SK-N-SH (cell line): ENCODE results near the gene FLVCR1. TPM values are rescaled to one million over a fixed set of nuclear protein-coding genes. Genes with fewer than 3 reads are reported as not detected.

Experiments
- CTCF ChIA-PET: fragments of 300-600, 350-600 bp; formaldehyde crosslinking; extraction: SDS; loops from one replicate; lab custom pipeline; 2021; lab: Yijun Ruan, JAX
- POLR2A ChIA-PET: fragments of 350-600 bp; sonication (Branson Sonifier 250); formaldehyde crosslinking; extraction: SDS; loops from one replicate; lab custom pipeline; 2020; ENCODE audit warnings: antibody characterized with exemption, inconsistent platforms; lab: Yijun Ruan, JAX
- DNase-seq: peaks from one replicate; pipeline ENCODE4 v3.0.0; 2012
- H2AFZ ChIP-seq: fragments of 200-600 bp; sonication (generic); 2 replicates; pipeline ENCODE4 v1.8.1; 2016; ENCODE audit warnings: antibody characterized with exemption, mild to moderate bottlenecking, low read depth
- H3F3A ChIP-seq: fragments of 200-600 bp; sonication (generic); replicated peaks from 2 replicates; pipeline ENCODE3; 2016; ENCODE audit warnings: antibody characterized with exemption, mild to moderate bottlenecking; ENCODE audit not compliant: insufficient read depth
- H3K27ac ChIP-seq, 2 experiments: fragments of 200-500 bp in 1 of 2; fragments of 200-600 bp in 1 of 2; sonication (Bioruptor generic) in 1 of 2; sonication (generic), shearing (Covaris generic) in 1 of 2; 2 replicates each; pipeline versions ENCODE4 v1.5.1 to v1.6.1; 2014 to 2016; ENCODE audit warnings: low read depth in 2 of 2, inconsistent platforms in 1 of 2, low read length in 1 of 2, mild to moderate bottlenecking in 1 of 2, mixed read lengths in 1 of 2
- H3K27me3 ChIP-seq: fragments of 200-600 bp; sonication (generic), shearing (Covaris generic); 2 replicates; pipeline ENCODE4 v1.6.1; 2016; ENCODE audit warnings: mixed run types; ENCODE audit not compliant: insufficient read depth
- H3K36me3 ChIP-seq, 2 experiments: fragments of 200-500 bp in 1 of 2; fragments of 200-600 bp in 1 of 2; sonication (Bioruptor generic) in 1 of 2; sonication (generic) in 1 of 2; replicated peaks in 1 of 2; 2 replicates each; pipeline versions ENCODE3 to v1.5.1; 2014 to 2016; ENCODE audit warnings: low read length in 1 of 2, mild to moderate bottlenecking in 1 of 2; ENCODE audit not compliant: insufficient read depth in 2 of 2, control insufficient read depth in 1 of 2
- H3K4me1 ChIP-seq, 2 experiments: fragments of 200-500 bp in 1 of 2; fragments of 200-600 bp in 1 of 2; sonication (Bioruptor generic) in 1 of 2; sonication (generic), shearing (Covaris generic) in 1 of 2; 2 replicates each; pipeline versions ENCODE4 v1.5.1 to v1.6.1; 2014 to 2016; ENCODE audit warnings: low read depth in 1 of 2, low read length in 1 of 2, mixed run types in 1 of 2; ENCODE audit not compliant: insufficient read depth in 2 of 2, control insufficient read depth in 1 of 2
- H3K4me2 ChIP-seq: fragments of 200-600 bp; sonication (generic), shearing (Covaris generic); 2 replicates; pipeline ENCODE4 v1.6.1; 2017; ENCODE audit warnings: mixed run types
- H3K4me3 ChIP-seq, 2 experiments: fragments of 200-500 bp in 1 of 2; fragments of 200-600 bp in 1 of 2; sonication (Bioruptor generic) in 1 of 2; sonication (generic), shearing (Covaris generic) in 1 of 2; 2 replicates each; pipeline versions ENCODE4 v1.5.1 to v1.8.1; 2014 to 2016; ENCODE audit warnings: low read depth in 2 of 2, inconsistent platforms in 1 of 2, low read length in 1 of 2, mild to moderate bottlenecking in 1 of 2, mixed read lengths in 1 of 2, moderate library complexity in 1 of 2
- H3K79me2 ChIP-seq: fragments of 200-600 bp; sonication (generic); 2 replicates; pipeline ENCODE4 v1.8.1; 2017; ENCODE audit warnings: mild to moderate bottlenecking; ENCODE audit not compliant: insufficient read depth
- H3K9ac ChIP-seq: fragments of 200-600 bp; sonication (generic); 2 replicates; pipeline ENCODE4 v1.6.1; 2017; ENCODE audit warnings: mixed run types
- H3K9me2 ChIP-seq: fragments of 200-600 bp; sonication (generic); 2 replicates; pipeline ENCODE4 v1.6.1; 2017; ENCODE audit warnings: mixed run types
- H3K9me3 ChIP-seq: fragments of 200-600 bp; sonication (generic); 2 replicates; pipeline ENCODE4 v1.6.1; 2017; ENCODE audit warnings: mixed run types, mild to moderate bottlenecking, moderate library complexity
- H4K20me1 ChIP-seq: fragments of 200-600 bp; sonication (generic); 2 replicates; pipeline ENCODE4 v1.6.1; 2017; ENCODE audit warnings: mild to moderate bottlenecking, mixed run types; ENCODE audit not compliant: insufficient read depth
- CTCF ChIP-seq: fragments of 200-600 bp; sonication (generic); IDR thresholded peaks from 2 replicates; pipeline ENCODE4 v1.6.1; 2017; ENCODE audit warnings: antibody characterized with exemption, mild to moderate bottlenecking, moderate library complexity
- ELF1 ChIP-seq: IDR thresholded peaks from 2 replicates; pipeline ENCODE4 v1.4.0; 2012
- JUND ChIP-seq: IDR thresholded peaks from 2 replicates; pipeline ENCODE4 v1.4.0; 2012
- MXI1 ChIP-seq: IDR thresholded peaks from 2 replicates; pipeline ENCODE4 v1.6.1; 2012; ENCODE audit warnings: mild to moderate bottlenecking, low read depth, low read length, improper control_type of control experiment
- POLR2AphosphoS5 ChIP-seq: IDR thresholded peaks from 2 replicates; pipeline ENCODE4 v1.6.1; 2012; ENCODE audit warnings: low read depth, low read length
- RAD21 ChIP-seq: IDR thresholded peaks from 2 replicates; pipeline ENCODE4 v1.6.1; 2012; ENCODE audit warnings: mild to moderate bottlenecking, low read length
- RCOR1 ChIP-seq: fragments of 150-350 bp; IDR thresholded peaks from 2 replicates; pipeline ENCODE4 v1.6.1; 2017; ENCODE audit warnings: antibody characterized with exemption, low read length
- RXRA ChIP-seq: IDR thresholded peaks from 2 replicates; pipeline ENCODE4 v1.4.0; 2012; ENCODE audit warnings: low read depth, mild to moderate bottlenecking, borderline replicate concordance
- TCF12 ChIP-seq: IDR thresholded peaks from 2 replicates; pipeline ENCODE4 v1.4.0; 2012
- USF2 ChIP-seq: fragments of 150-350 bp; IDR thresholded peaks from 2 replicates; pipeline ENCODE4 v1.6.1; 2017; ENCODE audit warnings: antibody characterized with exemption, low read length, low read depth, borderline replicate concordance
- YY1 ChIP-seq: IDR thresholded peaks from 2 replicates; pipeline ENCODE4 v1.4.0; 2012; ENCODE audit warnings: low read depth, mild to moderate bottlenecking
- ZBTB33 ChIP-seq: IDR thresholded peaks from 2 replicates; pipeline ENCODE4 v1.4.0; 2012; ENCODE audit warnings: low read depth, borderline replicate concordance
- WGBS: methylation state at CpG from one replicate; pipeline ENCODE4 v1.1.6; 2017; ENCODE audit warnings: low lambda C conversion rate; 5-methylcytosine and 5-hydroxymethylcytosine counted together
- polyA plus RNA-seq, 3 experiments: library from polyadenylated mRNA; depleted of rRNA; stranded (reverse); fragments of >200 nt; gene quantifications; 2 replicates each; pipeline ENCODE4 v1.2.3, GENCODE V29; 2012
- TF ChIP-seq, protein P1 (sequence below): fragments of 150-350 bp; IDR thresholded peaks from 2 replicates; pipeline ENCODE4 v1.6.1; 2016; ENCODE audit warnings: mild to moderate bottlenecking, low read depth, low read length
- TF ChIP-seq, protein P2 (sequence below): IDR thresholded peaks from 2 replicates; pipeline ENCODE4 v1.4.0; 2012; ENCODE audit warnings: low read depth

FLVCR1 gene
- polyA plus RNA-seq, 1 of the 3 experiments (the other 2 are of a cell fraction) = 1.7 TPM

- no peak overlapping the region for H3K4me3 ChIP-seq
- H3K27ac ChIP-seq = no peak overlapping the region
- CTCF ChIA-PET = no interaction called here
- H2AFZ ChIP-seq = no peak overlapping the region
- no peak for DNase-seq
- no peaks in the 10 kb centered on the region for H3K9me2 ChIP-seq
- H3K27me3 ChIP-seq = no peaks in the 10 kb centered on the region
- no peaks in the 10 kb centered on the region for H4K20me1 ChIP-seq
- H3K9me3 ChIP-seq = no peaks in the 10 kb centered on the region
- H3K79me2 ChIP-seq = no peaks in the 10 kb centered on the region
- no peaks in the 10 kb centered on the region for H3F3A ChIP-seq
- H3K4me1 ChIP-seq = no peaks in the 10 kb centered on the region
- no peak overlapping the region for H3K9ac ChIP-seq
- POLR2A ChIA-PET = no interaction called here
- TF ChIP-seq, protein P1, sequence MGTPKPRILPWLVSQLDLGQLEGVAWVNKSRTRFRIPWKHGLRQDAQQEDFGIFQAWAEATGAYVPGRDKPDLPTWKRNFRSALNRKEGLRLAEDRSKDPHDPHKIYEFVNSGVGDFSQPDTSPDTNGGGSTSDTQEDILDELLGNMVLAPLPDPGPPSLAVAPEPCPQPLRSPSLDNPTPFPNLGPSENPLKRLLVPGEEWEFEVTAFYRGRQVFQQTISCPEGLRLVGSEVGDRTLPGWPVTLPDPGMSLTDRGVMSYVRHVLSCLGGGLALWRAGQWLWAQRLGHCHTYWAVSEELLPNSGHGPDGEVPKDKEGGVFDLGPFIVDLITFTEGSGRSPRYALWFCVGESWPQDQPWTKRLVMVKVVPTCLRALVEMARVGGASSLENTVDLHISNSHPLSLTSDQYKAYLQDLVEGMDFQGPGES = no peak
- TF ChIP-seq ELF1 (no peak), MXI1 (no peak), RCOR1 (no peak), CTCF (no peak), RAD21 (no peak), RXRA (no peak), USF2 (no peak), ZBTB33 (no peak), POLR2AphosphoS5 (no peak), YY1 (no peak), JUND (no peak), TCF12 (no peak)
- TF ChIP-seq, protein P2, sequence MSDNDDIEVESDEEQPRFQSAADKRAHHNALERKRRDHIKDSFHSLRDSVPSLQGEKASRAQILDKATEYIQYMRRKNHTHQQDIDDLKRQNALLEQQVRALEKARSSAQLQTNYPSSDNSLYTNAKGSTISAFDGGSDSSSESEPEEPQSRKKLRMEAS = no peak
- H3K4me2 ChIP-seq = no peak overlapping the region
- no peaks in the 10 kb centered on the region for H3K36me3 ChIP-seq
- WGBS = 84% methylated on average over 16 of the region's 16 CpGs
These were observed 33.9 kb upstream of the FLVCR1 start for GRCh38 chr1:212824201-212824600.
